ENCODE data around the gene SIPA1L3.
"Not testable (repeated sequence)": the region's sequence is repeated elsewhere in the genome, so short reads cannot be mapped to it uniquely, and the experiment has no call there.

SIPA1L3 gene

DNA sequence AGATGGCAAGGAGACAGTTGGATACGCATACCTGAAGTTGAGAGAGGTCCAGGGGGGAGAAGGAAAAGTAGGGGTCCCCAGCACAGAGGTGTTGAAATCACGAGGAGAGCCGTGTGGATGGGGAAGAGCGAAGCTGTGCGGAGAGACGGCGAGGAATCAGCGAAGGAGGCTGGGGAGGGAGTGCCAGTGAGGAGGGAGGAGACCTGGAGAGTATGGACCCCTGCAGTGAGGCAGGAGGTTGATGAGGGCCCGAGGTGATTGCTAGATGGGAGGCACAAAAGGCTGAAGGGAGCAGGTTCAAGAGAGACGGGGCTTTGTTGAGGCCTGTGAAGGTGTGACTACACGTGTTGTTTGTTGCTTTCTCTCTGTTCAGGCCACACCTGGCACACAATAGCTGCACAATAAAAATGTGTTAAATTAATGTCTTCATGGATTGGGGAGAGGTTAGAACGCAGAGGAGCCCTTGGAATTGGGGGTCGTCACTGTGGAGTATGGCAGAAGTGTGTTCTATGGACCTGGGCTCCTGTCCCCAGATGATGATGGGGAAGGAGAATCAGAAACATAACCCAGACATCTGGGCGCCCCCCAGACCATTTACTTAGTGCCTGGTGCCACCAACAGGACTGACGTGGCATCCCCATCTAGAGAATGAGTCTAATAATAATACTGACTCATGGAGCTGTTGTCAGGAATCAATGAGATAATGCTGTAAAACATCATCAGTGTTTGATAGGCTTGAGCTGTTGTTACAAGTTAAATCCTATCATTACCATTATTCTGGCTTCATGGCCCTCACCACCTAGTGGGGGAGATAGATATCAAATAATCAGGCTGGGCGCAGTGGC, 137.5 kb downstream of the SIPA1L3 start:
- no peak for DNase-seq (ENCODE audit: low spot score)

- DNase-seq (ENCODE audit: low spot score), result no peak
Observed at GRCh38 chr19:38045554-38046253, 138.7 kb downstream of the SIPA1L3 start.

DNA sequence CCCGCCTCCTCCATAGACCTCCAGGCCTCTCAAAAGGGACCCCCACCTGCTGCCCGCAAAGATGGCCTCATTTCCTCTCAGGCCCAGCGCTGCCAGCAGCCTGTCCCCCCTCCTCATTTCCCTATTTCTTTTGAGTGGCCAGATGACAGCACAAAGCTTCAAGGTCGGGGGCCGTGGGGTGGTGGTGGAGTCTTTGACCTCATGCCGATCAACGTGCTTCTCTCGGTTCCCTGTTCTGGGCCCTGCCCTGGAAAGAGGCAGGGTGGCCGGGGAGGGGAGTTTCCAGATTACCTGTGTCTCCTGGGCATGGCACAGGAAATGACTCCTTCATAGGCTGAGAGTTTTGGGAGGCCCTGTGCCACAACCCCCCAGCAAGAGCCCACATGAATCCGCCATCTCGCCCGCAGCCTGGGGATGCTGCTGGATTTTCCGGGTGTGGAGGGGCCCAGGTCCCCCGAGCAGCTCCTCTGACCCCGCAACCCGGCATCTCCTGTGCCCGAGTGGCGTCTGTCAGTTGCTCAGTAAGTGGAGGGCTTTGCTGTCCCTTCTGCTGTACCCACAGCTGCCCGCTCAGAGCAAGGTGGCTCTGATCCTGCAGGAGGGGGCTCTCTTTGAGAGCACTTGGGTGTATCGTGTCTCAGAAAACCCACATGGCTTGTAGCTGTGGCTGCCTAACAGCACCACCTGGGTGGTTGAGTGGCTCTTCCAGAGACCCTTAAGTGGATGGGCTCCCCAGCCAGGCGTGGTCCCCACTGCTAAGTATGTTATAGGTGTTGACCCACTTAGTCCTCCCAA, 139.4 kb downstream of the SIPA1L3 start:
- no peak for DNase-seq (ENCODE audit: low spot score)

DNA sequence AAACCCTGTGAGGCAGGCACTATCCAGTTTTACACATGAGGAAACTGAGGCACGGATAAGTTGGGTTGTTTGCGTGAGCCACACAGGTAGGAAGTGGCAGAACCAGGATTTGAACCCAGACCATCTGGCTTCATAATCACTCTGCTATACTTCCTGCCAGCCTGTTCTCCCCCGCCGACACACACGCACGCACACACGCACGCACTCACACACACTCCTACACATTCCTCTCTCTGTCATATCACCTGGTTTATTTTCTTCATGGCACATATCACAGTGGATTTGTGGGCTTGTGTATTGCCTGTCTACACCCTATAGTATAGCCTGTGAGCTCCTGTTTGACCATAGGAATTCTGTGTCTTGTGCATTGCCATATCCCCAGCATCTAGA, 140.0 kb downstream of the SIPA1L3 start:
- no peak for DNase-seq (ENCODE audit: low spot score)

- no peak for DNase-seq (ENCODE audit: low spot score)
Observed at GRCh38 chr19:38047641-38048040, 140.6 kb downstream of the SIPA1L3 start.

GRCh38 chr19:38049105-38049649, 142.2 kb downstream of the SIPA1L3 start:
- DNase-seq (ENCODE audit: low spot score), result peak; percentile 80

- no peak for DNase-seq (ENCODE audit: low spot score)
Observed at GRCh38 chr19:38055010-38055409, 148.0 kb downstream of the SIPA1L3 start.

- DNase-seq (ENCODE audit: low spot score), result no peak
Observed at GRCh38 chr19:38055655-38056521, 148.9 kb downstream of the SIPA1L3 start.

DNA sequence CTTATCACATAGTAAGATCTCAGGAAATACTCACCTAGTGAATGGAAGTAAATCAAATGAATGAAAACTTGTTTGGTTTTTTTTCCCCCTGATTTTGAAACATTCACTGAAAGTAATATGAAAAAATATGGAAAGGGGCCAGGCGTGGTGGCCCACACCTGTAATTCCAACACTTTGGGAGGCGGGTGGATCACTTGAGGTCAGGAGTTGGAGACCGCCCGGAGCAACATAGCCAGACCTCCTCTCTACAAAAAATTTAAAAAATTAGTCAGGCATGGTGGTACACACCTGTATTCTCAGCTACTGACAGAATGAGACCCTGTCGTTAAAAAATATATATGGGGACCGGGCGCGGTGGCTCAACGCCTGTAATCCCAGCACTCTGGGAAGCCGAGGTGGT, 149.6 kb downstream of the SIPA1L3 start:
- DNase-seq (ENCODE audit: low spot score), result no peak

GRCh38 chr19:38057959-38058690, 151.1 kb downstream of the SIPA1L3 start:
- DNase-seq (ENCODE audit: low spot score), result no peak

DNA sequence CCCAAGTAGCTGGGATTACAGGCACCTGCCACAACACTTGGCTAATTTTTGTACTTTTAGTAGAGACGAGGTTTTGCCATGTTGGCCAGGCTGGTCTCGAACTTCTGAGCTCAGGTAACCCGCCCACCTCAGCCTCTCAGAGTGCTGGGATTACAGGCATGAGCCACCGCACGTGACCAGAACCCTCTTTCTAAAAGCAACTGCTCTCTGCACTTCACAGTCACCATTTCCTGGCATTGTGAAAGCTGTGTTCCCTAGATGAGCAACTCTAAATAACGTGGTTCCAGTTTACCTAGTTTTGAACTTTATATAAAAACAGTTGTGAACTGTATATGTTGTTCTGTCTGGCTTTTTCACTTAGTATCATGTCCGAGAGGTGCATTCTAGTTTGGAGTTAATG, 152.9 kb downstream of the SIPA1L3 start:
- peak; percentile 43 for DNase-seq (ENCODE audit: low spot score)

- DNase-seq (ENCODE audit: low spot score), result no peak
Observed at GRCh38 chr19:38060331-38060730, 153.3 kb downstream of the SIPA1L3 start.

- DNase-seq (ENCODE audit: low spot score), result no peak
Observed at GRCh38 chr19:38061294-38061693, 154.3 kb downstream of the SIPA1L3 start.

- no peak for DNase-seq (ENCODE audit: low spot score)
Observed at GRCh38 chr19:38062959-38063761, 156.2 kb downstream of the SIPA1L3 start.

DNA sequence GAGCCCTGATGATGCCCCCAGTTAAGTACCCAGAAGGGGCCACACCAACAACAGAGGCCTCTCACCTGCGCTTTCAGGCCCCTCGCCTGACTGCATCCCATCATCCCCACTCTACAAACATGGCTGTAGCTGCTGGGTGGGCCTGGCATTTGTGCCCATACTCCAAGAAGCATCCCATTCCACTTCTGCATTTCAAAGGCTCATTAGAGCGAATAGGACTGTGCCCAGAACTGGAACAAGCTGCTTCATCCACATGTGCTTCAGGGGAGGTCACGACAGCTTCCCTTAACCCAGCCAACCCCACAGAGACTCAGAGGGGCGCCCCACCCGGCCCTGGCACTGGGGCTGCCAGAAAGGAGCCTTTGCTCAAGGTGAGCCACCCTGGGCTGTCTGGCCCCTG, 156.9 kb downstream of the SIPA1L3 start:
- no peak for DNase-seq (ENCODE audit: low spot score)

- DNase-seq (ENCODE audit: low spot score), result no peak
Observed at GRCh38 chr19:38064661-38065425, 157.8 kb downstream of the SIPA1L3 start.

GRCh38 chr19:38065775-38066174, 158.8 kb downstream of the SIPA1L3 start:
- not testable (repeated sequence) for DNase-seq (ENCODE audit: low spot score)

DNA sequence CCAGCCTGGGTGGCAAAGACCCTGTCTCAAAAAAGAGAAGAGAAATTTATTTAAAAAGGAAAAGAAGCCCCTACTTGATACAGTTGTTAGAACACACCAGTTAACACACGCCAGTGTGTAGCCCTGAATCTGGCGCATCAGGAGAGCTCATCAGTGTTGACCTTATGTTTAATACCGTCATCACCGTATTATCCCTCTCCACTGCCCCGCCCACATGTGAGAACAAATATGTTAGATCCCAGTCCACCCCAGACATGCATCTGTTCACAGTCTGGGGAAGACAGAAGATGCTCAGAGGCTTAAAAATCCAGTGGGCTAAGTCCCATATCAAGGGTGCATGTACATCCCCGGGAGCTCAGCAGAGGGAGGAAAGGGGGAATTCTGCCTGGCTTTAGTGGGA, 161.8 kb downstream of the SIPA1L3 start:
- DNase-seq (ENCODE audit: low spot score), result no peak

- DNase-seq (ENCODE audit: low spot score), result no peak
Observed at GRCh38 chr19:38070573-38070972, 163.6 kb downstream of the SIPA1L3 start.

All from activated CD4-positive, alpha-beta T cell treated with anti-CD3 and anti-CD28 coated beads, Interleukin-2, Interleukin-4, amounts not matched to agents 100 ng/mL and 50 ng/mL, durations not matched to agents 16 hours and 8 hours (primary cell).